Activated CD8-positive, alpha-beta memory T cell treated with anti-CD3 and anti-CD28 coated beads for 24 hours (primary cell): ENCODE measurements around the gene MAFF.

Source experiments
- DNase-seq: peaks from one replicate; pipeline ENCODE4 v3.0.0-alpha.2; 2020

Gene MAFF

DNA sequence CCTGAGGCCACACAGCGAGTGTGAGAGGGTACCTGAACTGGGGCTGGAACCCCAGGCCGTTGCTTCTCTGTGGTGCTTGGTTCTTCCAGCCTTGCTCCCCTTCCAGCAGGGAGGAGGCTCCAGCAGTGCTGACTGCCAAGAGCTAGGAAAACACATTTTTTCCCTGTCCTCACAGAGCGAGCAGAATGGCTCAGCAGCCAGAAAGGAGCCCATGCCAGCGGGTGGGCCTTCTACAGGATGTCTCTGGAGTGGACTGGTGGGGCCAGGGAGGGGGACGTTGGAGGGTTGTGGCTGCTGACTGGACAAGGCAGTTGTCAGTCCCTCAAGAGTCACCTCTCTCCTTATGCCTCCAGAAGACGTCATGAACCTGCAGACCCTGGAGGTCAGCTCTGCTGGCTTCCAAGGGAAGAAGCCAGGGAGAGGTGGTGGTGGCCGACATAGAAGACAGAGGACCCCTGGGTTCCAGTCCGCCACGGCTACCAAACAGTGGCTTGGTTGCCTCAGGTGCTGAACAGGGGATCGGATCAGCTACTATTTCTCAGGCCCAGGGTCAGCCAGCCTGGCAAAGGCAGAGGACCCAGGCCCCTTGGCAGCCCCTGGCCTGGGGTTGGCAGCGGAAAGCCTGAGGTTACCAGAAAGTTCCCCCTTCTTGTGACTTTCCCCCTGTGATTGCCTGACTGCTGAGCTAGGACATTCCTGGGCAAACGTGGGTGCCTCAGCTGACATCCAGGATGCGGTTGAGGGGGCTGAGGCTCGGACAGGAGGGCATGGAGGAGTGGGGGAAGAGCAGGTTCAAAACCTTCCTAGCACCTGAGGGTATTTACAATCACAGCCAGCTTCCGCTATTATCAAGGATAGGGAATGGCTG is 3.7 kb downstream of the MAFF start:
- no peak for DNase-seq

DNA sequence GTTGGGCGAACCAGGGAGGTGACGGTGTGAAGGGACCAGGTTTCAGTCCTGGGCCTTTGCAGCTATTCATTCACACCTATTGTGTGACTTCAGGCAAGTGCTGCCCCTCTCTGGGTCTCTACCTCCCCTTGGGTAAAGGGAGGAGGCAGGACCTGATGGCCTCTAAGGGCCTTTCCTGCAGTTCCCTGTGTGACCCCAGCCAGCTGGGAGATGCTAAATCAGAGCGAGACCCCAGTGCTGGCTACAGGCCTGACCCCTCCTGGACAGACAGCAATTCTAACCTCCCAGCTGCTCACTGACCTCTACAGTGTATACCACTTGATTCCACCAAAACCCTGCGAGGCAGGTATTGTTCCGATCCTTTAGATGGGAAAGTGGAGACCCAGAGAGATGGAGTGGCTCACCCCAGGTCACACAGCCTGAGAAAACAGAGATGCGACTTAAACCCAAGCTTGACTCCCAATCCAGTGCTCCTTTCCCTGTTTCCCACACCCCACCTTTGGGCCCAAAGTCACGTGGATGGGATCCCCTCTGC is 6.2 kb downstream of the MAFF start:
- DNase-seq: no peak

DNA sequence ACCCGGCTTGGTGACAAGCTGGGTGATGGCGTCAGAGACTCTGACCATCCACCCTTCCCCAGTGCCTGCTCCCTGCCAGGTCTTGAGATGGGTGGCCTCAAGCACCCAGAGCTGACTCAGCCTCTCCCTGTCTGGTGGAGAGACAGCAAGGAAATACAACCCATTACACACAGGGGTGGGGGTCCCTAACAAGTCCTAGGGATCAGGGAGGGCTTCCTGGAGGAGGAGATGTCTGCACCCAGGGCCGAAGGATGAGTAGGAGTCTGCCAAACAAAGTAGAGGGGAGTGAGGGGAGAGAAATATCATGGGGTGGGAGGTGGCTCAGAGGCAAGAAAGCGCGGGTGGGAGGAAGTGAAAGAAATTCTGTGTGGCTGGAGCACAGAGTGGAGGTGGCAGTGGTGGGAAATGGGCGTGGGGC is 6.8 kb downstream of the MAFF start:
- no peak for DNase-seq

DNA sequence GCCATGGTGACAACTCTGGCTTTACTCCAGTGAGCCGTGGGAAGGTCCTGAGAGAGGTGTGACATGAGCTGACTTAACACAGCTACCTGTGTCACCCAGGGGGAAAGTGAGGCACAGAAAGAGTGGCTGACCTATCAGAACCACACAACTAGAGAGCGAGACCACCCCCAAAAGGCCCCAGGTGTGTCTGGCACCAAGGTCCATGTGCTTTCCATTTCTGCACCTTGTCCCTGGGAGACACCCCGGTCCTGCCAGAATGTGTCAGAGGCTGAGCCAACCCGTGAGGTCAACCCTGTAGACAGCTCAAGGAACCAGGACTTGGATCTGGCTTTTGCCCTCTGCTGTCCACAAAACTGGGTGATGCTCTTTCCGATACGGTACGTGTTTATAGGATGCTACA is 9.8 kb downstream of the MAFF start:
- DNase-seq: no peak

DNA sequence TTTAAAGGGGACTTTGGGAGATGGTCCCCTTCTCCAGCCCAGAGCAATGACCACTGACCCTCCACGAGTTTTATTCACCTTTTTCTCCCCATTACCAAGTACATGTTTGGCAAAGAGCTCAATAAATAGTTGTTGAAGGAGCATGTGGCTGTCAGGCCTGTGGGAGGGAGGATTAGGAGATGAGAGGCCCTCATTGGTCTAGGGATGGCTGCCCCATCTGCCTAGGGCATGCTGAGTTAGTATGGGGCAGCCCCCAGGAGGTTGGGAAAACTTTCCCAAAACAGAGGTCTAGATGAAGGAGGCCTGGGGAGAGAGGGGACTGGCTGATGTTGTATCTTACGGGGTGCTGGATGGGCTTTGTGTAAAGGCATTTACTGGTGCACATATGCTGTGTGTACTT is 10.6 kb downstream of the MAFF start:
- DNase-seq: no peak

DNA sequence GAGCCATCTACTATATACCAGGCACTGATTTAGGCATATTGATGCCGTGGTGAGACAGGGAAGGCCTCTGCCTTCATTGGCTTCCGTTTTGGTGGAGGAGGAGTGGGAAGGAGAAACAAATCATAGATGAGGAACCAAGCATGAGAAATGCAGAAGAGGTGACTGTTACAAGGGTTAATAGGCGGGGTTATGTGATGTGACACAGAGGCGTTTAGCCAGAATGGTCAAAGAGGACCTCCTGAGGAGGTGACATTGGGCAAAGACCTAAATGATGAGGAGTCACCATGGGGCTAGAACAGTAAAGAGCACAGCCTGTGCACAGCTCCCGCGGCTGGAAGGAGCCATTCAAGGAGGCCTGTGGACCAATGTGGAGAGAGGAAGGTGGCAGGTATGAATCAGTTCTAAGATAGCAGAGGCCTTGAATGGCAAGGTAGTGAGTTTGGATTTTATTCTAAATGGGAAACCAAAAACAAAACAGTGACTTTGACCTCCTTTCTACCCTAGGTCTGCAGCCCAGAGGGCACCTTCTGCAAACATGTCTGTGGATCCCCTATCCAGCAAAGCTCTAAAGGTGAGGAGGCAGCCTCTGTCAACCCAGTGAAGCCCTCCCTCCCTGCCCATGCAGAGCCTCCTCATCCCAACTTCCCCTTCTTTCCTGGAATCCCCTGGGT is 11.7 kb downstream of the MAFF start:
- DNase-seq: no peak

DNA sequence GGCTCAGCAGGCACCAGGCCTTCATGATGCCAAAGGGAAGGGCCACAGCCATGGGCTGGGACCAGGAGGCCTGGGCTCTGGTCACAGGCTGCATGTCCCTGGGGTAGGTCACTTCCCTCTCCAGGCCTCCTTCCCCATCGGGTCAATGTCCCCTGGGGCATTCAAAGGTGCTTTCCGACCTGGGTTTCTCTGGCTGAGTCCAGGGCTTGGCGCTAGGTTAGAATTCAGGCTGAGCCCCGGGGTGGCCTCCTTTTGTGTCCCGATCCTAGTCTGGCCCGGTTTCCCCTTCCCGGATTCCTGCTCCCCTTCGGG is 12.2 kb downstream of the MAFF start:
- no peak for DNase-seq

DNA sequence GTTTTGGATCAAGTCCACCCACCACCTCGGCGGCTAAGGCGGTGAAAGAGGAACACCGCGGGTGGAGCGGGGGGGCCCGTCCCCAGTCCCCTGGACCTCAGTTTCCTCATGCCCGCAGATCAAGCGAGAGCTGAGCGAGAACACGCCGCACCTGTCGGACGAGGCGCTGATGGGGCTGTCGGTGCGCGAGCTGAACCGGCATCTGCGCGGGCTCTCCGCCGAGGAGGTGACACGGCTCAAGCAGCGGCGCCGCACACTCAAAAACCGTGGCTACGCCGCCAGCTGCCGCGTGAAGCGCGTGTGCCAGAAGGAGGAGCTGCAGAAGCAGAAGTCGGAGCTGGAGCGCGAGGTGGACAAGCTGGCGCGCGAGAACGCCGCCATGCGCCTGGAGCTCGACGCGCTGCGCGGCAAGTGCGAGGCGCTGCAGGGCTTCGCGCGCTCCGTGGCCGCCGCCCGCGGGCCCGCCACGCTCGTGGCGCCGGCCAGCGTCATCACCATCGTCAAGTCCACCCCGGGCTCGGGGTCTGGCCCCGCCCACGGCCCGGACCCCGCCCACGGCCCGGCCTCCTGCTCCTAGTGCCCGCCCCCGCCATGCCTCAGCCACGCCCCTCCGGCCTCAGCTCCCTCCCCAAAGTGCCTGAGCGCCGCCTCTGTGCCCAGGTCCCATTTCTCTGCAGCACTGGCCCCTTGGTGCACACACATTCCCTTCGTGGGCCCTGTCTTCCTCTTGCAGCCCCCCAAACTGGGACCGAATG is 12.7 kb downstream of the MAFF start:
- DNase-seq: peak; percentile 77

DNA sequence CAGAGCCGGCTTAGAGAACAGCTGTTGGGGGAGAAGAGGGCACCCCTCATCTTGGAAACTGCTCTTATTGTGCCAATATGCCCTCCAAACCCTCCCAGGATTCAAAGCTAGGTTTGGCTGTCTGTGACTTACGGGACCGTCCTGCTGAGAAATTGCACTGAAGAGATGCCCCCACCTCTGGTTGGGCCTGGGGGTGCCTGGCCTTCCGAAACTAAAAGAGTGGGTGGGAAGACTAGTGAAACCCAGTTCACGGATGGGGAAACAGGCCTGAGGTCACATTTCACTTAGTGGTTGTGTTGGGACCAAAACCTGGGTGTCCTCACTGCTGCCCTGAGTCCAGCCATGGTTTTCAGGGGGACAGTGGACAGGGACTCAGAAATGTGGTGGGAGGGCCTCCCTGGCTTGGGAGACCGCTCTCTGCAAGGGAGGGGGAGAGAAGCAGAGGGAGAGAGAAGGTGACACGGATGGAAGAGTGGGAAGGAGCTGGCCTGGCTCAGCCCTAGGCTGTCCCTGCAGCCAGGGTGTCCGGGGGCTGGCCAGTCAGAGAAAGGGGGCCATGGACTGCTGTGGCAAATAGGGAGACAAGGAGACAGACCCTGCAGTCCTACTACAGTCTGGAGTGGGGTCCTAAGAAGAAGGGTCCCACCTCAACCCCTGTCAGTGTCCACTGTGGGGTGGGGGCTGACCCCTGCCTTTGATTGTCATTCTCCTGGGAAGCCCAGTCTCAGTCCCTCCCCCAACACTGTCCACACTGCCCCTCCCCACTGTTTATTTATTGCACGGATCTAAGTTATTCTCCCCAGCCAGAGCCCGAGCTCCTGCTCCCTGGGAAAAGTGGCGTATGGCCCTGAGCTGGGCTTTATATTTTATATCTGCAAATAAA is 13.6 kb downstream of the MAFF start:
- no peak for DNase-seq

DNA sequence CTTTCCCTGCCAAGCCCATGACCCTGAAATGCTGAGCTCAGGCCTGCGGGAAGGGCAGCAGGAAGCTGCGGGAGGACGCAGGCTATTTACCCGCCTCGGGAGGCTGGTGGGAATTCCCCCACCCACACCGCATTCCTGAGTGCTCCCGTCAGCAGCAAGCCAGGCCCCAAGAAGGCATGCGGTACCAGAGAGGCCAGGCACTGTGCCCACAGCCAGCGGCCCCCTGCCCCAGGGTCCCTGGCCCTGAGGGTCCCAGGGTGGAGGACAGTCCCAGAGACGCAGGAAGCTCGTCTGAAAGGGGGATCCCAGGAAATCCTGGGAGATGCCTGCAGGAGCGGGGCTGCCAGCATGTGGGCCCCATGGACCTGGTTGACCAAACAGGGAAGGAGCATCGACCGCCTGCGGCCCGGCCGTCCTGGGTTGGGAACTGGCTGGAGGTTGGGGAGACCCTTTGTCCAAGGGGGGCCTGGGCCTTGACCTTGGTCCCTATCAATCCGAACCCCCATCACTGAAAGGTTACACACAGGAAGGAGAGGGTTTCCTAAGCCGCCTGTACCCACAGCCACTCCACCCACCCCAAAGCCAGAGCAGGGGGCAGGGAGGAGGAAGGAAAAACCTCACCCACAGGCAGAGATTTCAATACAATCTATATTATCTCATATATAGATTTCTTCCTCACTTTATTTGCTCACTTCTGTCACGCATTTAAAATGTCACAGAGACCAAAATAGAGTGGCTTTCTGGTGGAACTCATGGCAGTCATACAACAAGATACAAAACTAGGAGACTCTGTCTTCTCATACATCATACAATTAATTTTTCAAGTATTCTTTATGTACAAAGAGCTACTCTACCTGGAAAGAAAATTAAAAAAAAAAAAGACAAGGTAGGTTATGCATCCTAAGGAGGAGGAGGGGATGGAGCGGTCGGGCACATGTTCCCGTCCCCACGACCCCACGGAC is 17.1 kb downstream of the MAFF start:
- no peak for DNase-seq

DNA sequence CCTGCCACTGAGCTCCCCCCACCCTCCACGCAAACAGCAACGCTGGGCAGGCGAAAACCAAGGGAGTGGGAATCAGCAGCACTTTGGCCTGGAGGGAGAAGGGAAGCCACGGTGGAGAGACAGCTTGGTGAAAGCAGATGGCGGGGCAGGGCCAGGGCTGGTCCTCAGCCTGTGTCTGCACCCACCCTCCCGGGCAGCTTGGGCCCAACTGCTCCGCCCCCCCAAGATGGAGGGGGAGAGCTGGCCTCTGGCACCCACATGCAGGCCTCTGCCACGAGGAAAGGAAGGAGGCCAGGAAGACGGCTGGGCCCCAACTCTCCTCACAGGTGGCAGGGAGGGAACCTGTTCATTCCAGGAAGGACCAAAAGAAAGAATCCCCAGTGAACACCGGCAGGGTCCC is 17.8 kb downstream of the MAFF start:
- no peak for DNase-seq

DNA sequence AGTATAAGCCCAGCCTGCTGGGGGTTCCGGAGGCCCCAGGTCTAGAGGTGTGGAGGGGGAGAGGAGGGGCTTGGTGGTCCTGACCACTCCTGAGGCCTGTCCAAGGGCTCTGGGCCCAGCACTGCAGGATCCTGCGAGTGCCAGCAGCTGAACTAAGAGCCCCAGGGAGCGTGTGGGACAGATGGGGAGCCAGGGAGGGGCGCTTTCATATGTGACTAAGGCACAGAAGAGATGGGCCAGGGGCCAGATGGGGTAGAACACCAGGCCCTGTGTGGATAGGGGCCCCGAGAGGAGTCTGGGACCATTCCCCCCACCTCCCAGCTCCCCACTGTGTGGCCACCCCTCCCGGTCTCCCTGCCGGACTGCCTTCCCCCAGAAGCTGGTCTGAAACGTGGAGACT is 18.4 kb downstream of the MAFF start:
- no peak for DNase-seq

DNA sequence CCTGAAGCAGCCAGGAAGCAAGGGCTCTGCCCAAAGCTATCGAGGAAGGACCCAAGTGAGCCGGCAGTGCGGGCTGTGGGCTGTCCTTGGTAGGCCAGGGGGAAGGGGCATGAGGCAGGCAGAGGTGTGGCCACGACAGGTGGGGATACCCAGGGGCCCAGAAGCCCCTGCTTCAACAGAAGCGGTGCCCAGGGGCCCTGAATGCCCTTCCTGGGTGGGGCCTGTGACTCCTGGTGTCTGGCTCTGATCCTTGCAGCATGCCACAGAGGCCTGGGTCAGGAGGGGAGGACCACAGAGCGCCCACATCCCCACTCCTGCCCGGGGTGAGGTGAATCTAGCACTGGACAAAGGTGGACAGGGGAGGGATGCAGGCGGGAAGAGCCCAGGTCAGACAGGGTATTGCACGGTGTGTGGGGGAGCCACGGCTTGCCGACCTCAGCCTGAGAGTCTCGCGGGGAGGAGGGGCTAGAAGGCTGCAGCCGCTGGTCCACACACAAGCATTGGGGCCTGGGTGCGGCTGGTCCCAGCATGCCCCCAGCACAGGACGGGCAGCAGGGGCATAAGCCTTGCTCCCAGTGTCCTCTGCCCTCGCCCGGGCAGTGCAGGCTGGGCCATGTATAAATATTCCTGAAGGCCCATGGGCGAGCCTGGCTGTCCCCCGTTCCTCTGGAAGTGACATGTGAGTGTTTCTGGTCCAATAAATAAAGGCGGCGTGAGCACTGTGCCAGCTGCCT is 19.0 kb downstream of the MAFF start:
- DNase-seq: no peak

DNA sequence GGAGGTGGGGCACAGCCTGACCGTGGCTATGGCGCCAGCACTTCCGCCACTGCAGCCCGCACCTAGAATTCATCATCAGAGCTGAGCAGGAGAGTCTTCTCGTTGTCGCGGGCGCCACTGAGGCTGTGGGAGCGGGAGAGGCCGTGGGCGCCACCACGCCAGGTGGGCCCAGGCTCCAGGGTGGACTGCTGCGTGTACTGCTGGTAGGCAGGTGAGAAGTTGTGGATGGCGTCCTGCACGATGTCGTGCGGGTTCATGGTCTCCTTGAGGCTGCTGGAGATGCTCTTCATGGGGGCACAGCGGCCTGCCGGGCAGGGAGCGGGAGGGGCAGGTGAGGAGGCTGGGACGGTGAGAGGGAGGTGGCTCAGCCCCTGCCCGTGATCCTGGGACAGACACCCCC is 19.6 kb downstream of the MAFF start:
- DNase-seq: no peak

DNA sequence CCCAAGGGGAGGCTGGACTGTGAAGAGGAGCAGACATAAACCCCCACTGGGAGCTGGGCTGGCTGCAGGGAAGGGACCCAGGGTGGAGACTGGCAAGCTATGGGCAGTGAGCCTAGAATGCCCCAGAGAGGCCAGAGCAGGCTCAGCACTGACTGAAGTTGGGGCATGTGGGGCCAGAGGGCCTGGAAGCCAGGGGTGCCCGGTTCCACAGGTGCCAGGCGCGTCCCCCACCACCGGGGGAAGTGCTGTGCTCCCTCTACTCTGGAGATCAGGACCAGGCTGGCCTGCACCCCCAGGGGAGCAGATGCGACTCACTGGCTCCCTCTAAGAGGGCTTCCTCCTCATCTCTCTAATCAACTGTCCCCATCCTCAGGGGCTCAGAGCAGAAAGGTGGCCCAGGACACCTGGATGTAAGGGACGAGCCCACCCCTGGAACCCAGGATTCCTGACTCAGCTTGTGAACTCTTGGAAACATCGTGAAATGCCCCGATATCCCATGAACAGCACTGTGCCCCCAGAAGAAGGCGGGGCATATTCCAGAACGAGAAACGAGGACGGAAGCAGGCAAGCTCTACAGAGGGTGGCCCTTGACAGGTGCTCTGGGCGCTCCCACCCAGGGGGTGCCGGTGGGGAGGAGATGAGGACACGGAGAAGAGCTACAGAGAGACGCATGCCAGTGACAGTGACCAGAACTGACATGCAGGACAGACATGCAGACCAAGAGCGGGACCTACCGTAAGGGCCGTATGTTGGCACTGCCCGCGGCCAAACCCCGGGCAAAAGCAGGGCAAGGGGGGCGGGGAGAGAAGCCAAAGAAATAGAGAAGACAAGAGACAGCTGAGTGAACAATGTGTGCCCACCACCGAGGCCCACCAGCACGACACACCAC is 20.4 kb downstream of the MAFF start:
- DNase-seq: no peak

DNA sequence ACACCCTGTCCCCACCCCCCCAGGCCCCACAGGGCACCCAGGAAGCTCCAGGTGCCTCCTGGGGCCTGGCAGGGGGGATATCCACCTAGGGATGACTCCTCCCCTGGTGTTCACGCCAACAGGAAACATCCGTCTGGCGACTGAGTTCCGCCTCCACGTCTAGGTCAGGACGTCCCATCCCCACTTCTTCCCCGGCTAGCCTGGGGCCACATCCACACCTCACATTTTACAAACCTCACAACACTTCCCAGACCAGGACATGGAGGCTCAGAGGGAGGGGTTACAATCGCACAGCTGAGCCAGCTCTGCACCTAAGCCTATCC is 21.0 kb downstream of the MAFF start:
- no peak for DNase-seq

DNA sequence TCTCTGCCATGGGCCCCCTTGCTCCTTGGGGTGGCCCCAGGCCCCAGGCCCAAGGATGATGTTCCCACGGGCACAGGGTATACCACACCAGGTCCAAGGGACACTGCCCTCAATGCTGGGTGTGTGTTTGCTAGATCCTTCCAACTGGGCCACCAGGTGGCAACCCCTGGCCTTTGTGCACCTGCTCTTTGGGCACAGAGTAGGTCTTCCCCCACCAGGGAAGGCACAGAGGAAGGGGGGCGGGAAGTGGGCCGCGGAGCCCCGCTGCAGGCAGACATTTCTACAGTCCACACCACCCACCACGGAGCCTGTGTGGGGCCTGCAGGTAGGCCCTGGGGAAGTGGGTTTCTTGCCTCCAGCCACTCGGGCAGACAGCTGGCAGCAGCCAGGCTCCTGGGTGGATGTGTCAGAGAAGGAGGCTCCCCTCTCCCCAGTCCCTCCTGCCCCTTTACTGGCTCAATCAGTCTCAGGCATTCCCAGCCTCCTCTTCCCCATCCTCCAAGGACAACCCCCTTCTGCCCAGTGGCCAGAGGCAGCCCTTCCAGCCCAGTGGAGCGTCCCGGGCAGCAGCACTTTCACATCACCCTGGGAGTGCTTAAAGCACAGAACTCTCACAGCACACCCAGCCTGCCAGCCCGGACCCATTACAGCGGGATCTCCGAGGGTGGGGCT is 21.6 kb downstream of the MAFF start:
- DNase-seq: no peak

DNA sequence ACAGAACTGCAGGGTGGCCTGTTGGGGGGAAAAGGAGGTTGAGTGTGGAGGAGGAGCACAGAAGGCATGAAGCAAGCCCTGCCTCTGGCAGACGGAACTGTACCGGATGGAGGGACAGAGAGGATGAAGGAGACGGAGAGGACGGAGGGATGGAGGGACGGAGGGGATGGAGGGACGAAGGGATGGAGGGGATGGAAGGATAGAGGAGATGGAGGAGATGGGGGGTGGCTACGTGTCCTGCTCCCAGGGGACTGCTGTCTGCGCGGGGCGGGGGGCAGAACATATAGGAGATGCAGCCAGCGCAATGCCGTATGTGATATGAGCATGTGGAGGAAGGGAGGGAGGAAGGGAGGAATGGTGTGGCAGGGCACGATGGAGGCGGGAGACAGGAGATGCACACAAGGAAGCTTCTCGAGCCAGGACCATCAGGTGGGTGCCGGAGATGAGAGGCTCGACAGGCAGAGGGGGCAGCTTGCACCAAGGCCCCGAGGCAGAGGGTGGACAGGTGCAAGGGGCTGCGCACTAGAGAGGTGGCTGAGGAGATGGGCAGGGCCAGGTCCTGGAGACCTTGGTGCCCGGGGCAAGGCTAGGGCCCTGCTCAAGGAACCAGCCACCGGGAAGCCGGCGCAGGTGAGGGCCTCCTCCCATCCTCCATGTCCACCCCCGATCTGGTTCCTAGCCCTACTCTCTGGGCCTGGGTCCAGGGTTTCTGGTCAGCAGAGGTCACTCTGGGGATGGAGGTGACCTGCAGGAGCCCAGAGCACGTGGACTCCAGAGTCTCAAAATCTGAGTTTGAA is 25.3 kb downstream of the MAFF start:
- DNase-seq: no peak
